DOHH2 (cell line): ENCODE data around the gene LAMA2.

Experiments
- H3F3A ChIP-seq: fragments of 200-600 bp; sonication (generic), shearing (Covaris generic); 2 replicates; pipeline ENCODE4 v1.6.0; 2016; ENCODE audit warnings: antibody characterized with exemption, mild to moderate bottlenecking; ENCODE audit not compliant: control insufficient read depth, insufficient read depth
- H3K27ac ChIP-seq: fragments of 200-600 bp; sonication (generic); 2 replicates; pipeline ENCODE4 v1.5.1; 2014; ENCODE audit warnings: low read depth, mild to moderate bottlenecking, low read length, moderate library complexity
- H3K27me3 ChIP-seq: fragments of 200-600 bp; sonication (generic); 2 replicates; pipeline ENCODE4 v1.6.1; 2014; ENCODE audit warnings: mild to moderate bottlenecking, low read length, mixed read lengths; ENCODE audit not compliant: control insufficient read depth
- H3K36me3 ChIP-seq: fragments of 200-600 bp; sonication (generic); 2 replicates; pipeline ENCODE4 v1.6.1; 2014; ENCODE audit warnings: mild to moderate bottlenecking, low read length, moderate library complexity, mixed read lengths; ENCODE audit not compliant: control insufficient read depth
- H3K4me1 ChIP-seq: fragments of 200-600 bp; sonication (generic); 2 replicates; pipeline ENCODE4 v1.6.1; 2014; ENCODE audit warnings: mild to moderate bottlenecking, low read length, mixed read lengths; ENCODE audit not compliant: control insufficient read depth
- H3K4me2 ChIP-seq: fragments of 200-600 bp; sonication (generic); 2 replicates; pipeline ENCODE4 v1.6.0; 2014; ENCODE audit warnings: mild to moderate bottlenecking, low read length, moderate library complexity
- H3K4me3 ChIP-seq: fragments of 200-600 bp; sonication (generic); 2 replicates; pipeline ENCODE4 v1.5.1; 2014; ENCODE audit warnings: mild to moderate bottlenecking, low read length, mixed read lengths
- H3K79me2 ChIP-seq: fragments of 200-600 bp; sonication (generic); 2 replicates; pipeline ENCODE4 v1.6.1; 2014; ENCODE audit warnings: mild to moderate bottlenecking, low read length, mixed read lengths; ENCODE audit not compliant: control insufficient read depth
- H3K9me2 ChIP-seq: fragments of 200-600 bp; sonication (generic); replicated peaks from 2 replicates; pipeline ENCODE4 v1.6.1; 2014; ENCODE audit warnings: mild to moderate bottlenecking, low read length, mixed read lengths; ENCODE audit not compliant: control insufficient read depth
- H3K9me3 ChIP-seq: fragments of 200-600 bp; sonication (generic); 2 replicates; pipeline ENCODE4 v1.6.1; 2014; ENCODE audit warnings: antibody characterized with exemption, low read length, mixed read lengths; ENCODE audit not compliant: control insufficient read depth, insufficient read depth
- H4K20me1 ChIP-seq: fragments of 200-600 bp; sonication (generic); 2 replicates; pipeline ENCODE4 v1.6.0; 2014; ENCODE audit warnings: low read depth, mild to moderate bottlenecking, antibody characterized with exemption, low read length, moderate library complexity; ENCODE audit not compliant: control insufficient read depth, insufficient read depth
- CTCF ChIP-seq: fragments of 200-600 bp; sonication (generic); IDR thresholded peaks from one replicate; pipeline ENCODE4 v1.5.1; 2014; ENCODE audit warnings: antibody characterized with exemption, mild to moderate bottlenecking, low read depth, low read length; ENCODE audit not compliant: poor library complexity, severe bottlenecking
- EZH2phosphoT487 ChIP-seq: fragments of 200-600 bp; sonication (generic); IDR thresholded peaks from 2 replicates; pipeline ENCODE4 v1.6.1; 2017; ENCODE audit warnings: borderline replicate concordance, mild to moderate bottlenecking, antibody characterized with exemption, low read length, moderate library complexity, mixed read lengths

Gene LAMA2

GRCh38 chr6:129183187-129183591 lies 300.3 kb downstream of the LAMA2 start:
- Histone ChIP-seq H3K4me2 (no peak overlapping the region), H3K4me3 (no peak overlapping the region), H3K27me3 (no peaks in the 10 kb centered on the region), H4K20me1 (no peaks in the 10 kb centered on the region), H3K27ac (no peak overlapping the region), H3K36me3 (no peaks in the 10 kb centered on the region), H3K9me3 (no peaks in the 10 kb centered on the region), H3F3A (no peaks in the 10 kb centered on the region), H3K9me2 (no peaks in the 10 kb centered on the region), H3K79me2 (no peaks in the 10 kb centered on the region), H3K4me1 (no peaks in the 10 kb centered on the region)
- TF ChIP-seq EZH2phosphoT487 (no peak), CTCF (no peak)

- Histone ChIP-seq H3F3A (no peaks in the 10 kb centered on the region), H3K27me3 (no peaks in the 10 kb centered on the region), H3K9me3 (no peaks in the 10 kb centered on the region), H4K20me1 (no peaks in the 10 kb centered on the region), H3K36me3 (no peaks in the 10 kb centered on the region), H3K9me2 (no peaks in the 10 kb centered on the region), H3K27ac (no peak overlapping the region), H3K4me1 (no peaks in the 10 kb centered on the region), H3K4me3 (no peak overlapping the region), H3K4me2 (no peak overlapping the region), H3K79me2 (no peaks in the 10 kb centered on the region)
- TF ChIP-seq EZH2phosphoT487 (no peak), CTCF (no peak)
Observed at GRCh38 chr6:129183681-129184301, 300.9 kb downstream of the LAMA2 start.

GRCh38 chr6:129184324-129184723 lies 301.4 kb downstream of the LAMA2 start:
- H3K36me3 ChIP-seq: no peaks in the 10 kb centered on the region
- H3K4me2 ChIP-seq: no peak overlapping the region
- H3K9me2 ChIP-seq: no peaks in the 10 kb centered on the region
- no peaks in the 10 kb centered on the region for H3K9me3 ChIP-seq
- no peaks in the 10 kb centered on the region for H3K27me3 ChIP-seq
- H3K79me2 ChIP-seq: no peaks in the 10 kb centered on the region
- TF ChIP-seq EZH2phosphoT487 (no peak), CTCF (no peak)
- no peaks in the 10 kb centered on the region for H3F3A ChIP-seq
- no peak overlapping the region for H3K4me3 ChIP-seq
- no peaks in the 10 kb centered on the region for H4K20me1 ChIP-seq
- H3K27ac ChIP-seq: no peak overlapping the region
- no peaks in the 10 kb centered on the region for H3K4me1 ChIP-seq
